Endothelial cell of umbilical vein (primary cell): ENCODE data around the gene SIX5. TPM values are rescaled to one million over a fixed set of nuclear protein-coding genes. Genes with fewer than 3 reads are reported as not detected.

Source experiments
- BruUV-seq: library from RNA; stranded (reverse); fragments of 400-500 nt; replicated peaks from 2 replicates; lab custom pipeline; 2021; lab: Mats Ljungman, UMichigan
- CTCF ChIA-PET: fragments of 300-600, 350-600 bp; sonication (Branson Sonifier 250); formaldehyde crosslinking; loops from one replicate; lab custom pipeline; 2021; ENCODE audit warnings: antibody characterized with exemption, inconsistent platforms; lab: Charles Lee
- POLR2A ChIA-PET: fragments of 300-600, 350-600 bp; sonication (Branson Sonifier 250); formaldehyde crosslinking; loops from one replicate; lab custom pipeline; 2021; ENCODE audit warnings: antibody characterized with exemption, inconsistent platforms; lab: Charles Lee
- DNase-seq: peaks from one replicate; pipeline ENCODE4 v3.0.0-alpha.2; 2011; ENCODE audit warnings: low read depth, low spot score
- FAIRE-seq: peaks from 2 replicates; lab custom pipeline; 2011; peaks lifted over from hg19 to GRCh38; lab: Jason Lieb, UNC
- H2AFZ ChIP-seq: 2 replicates; pipeline ENCODE4 v1.6.0; 2012; ENCODE audit warnings: low read depth, low read length, control low read depth, inconsistent platforms
- H3K27ac ChIP-seq: 2 replicates; pipeline ENCODE4 v1.5.1; 2011; ENCODE audit warnings: low read depth, mild to moderate bottlenecking, control low read depth, low read length, moderate library complexity; ENCODE audit not compliant: insufficient read depth
- H3K27me3 ChIP-seq, 2 experiments: 2 replicates each; pipeline versions ENCODE4 v1.6.0 to v1.6.1; 2011; ENCODE audit warnings: low read length in 2 of 2, mixed read lengths in 1 of 2; ENCODE audit not compliant: control insufficient read depth in 2 of 2, insufficient read depth in 2 of 2
- H3K36me3 ChIP-seq, 2 experiments: 2 replicates in 1 of 2; 3 replicates in 1 of 2; pipeline ENCODE4 v1.5.1; 2011; ENCODE audit warnings: low read length in 2 of 2, mild to moderate bottlenecking in 1 of 2, moderate library complexity in 1 of 2; ENCODE audit not compliant: control insufficient read depth in 2 of 2, insufficient read depth in 2 of 2; ENCODE audit errors: extremely low read depth in 1 of 2
- H3K4me1 ChIP-seq: 3 replicates; pipeline ENCODE4 v1.5.1; 2011; ENCODE audit warnings: mild to moderate bottlenecking, low read length; ENCODE audit not compliant: control insufficient read depth, insufficient read depth; ENCODE audit errors: extremely low read depth
- H3K4me2 ChIP-seq: 2 replicates; pipeline ENCODE4 v1.6.1; 2011; ENCODE audit warnings: low read length, control low read depth, mixed read lengths; ENCODE audit not compliant: insufficient read depth
- H3K4me3 ChIP-seq, 3 experiments: fragments of 200-600 bp in 1 of 3; sonication (generic), shearing (Covaris generic) in 1 of 3; replicated peaks in 1 of 3; 2 replicates each; pipeline ENCODE4 v1.5.1; 2011 to 2016; ENCODE audit warnings: control low read depth in 3 of 3, low read length in 3 of 3, mild to moderate bottlenecking in 2 of 3, inconsistent platforms in 1 of 3, low read depth in 1 of 3, moderate library complexity in 1 of 3; ENCODE audit not compliant: insufficient read depth in 1 of 3
- H3K79me2 ChIP-seq: 2 replicates; pipeline ENCODE4 v1.6.0; 2012; ENCODE audit warnings: low read length, inconsistent platforms; ENCODE audit not compliant: control insufficient read depth, insufficient read depth
- H3K9ac ChIP-seq: replicated peaks from 2 replicates; pipeline ENCODE3; 2011; ENCODE audit warnings: low read length, control low read depth; ENCODE audit not compliant: insufficient read depth; ENCODE audit errors: extremely low read depth
- H3K9me1 ChIP-seq: replicated peaks from 3 replicates; pipeline ENCODE4 v1.6.0; 2011; ENCODE audit warnings: mild to moderate bottlenecking, low read length; ENCODE audit not compliant: control insufficient read depth, insufficient read depth; ENCODE audit errors: extremely low read depth
- H3K9me3 ChIP-seq: replicated peaks from 2 replicates; pipeline ENCODE4 v1.5.1; 2012; ENCODE audit warnings: low read length, inconsistent platforms; ENCODE audit not compliant: control insufficient read depth, insufficient read depth
- H4K20me1 ChIP-seq: replicated peaks from 2 replicates; pipeline ENCODE3; 2011; ENCODE audit warnings: mild to moderate bottlenecking, low read length; ENCODE audit not compliant: control insufficient read depth, insufficient read depth; ENCODE audit errors: extremely low read depth
- EZH2 ChIP-seq: IDR thresholded peaks from 2 replicates; pipeline ENCODE4 v1.6.1; 2012; ENCODE audit warnings: borderline replicate concordance, low read depth, mild to moderate bottlenecking, moderate library complexity, low read length, inconsistent platforms; ENCODE audit not compliant: severe bottlenecking
- FOS ChIP-seq: IDR thresholded peaks from 2 replicates; pipeline ENCODE4 v1.6.1; 2011; ENCODE audit warnings: mild to moderate bottlenecking, low read length, moderate library complexity, borderline replicate concordance; ENCODE audit not compliant: insufficient read depth
- GATA2 ChIP-seq: IDR thresholded peaks from 2 replicates; pipeline ENCODE4 v1.7.0; 2011; ENCODE audit warnings: low read depth, mild to moderate bottlenecking, moderate library complexity, mixed read lengths, low read length; ENCODE audit not compliant: insufficient read length, insufficient read depth
- JUN ChIP-seq: IDR thresholded peaks from 2 replicates; pipeline ENCODE4 v1.6.1; 2011; ENCODE audit warnings: borderline replicate concordance, low read depth; ENCODE audit not compliant: insufficient read length, insufficient read depth
- MAX ChIP-seq: IDR thresholded peaks from 2 replicates; pipeline ENCODE4 v1.6.1; 2011; ENCODE audit not compliant: insufficient read depth, insufficient read length
- MYC ChIP-seq: IDR thresholded peaks from one replicate; pipeline ENCODE4 v1.6.1; 2011; ENCODE audit warnings: mild to moderate bottlenecking, low read depth, low read length
- POLR2A ChIP-seq: IDR thresholded peaks from 2 replicates; pipeline ENCODE4 v1.6.1; 2012; ENCODE audit warnings: low read depth, mild to moderate bottlenecking, control low read depth, low read length
- POLR2AphosphoS5 ChIP-seq: IDR thresholded peaks from 2 replicates; pipeline ENCODE4 v1.6.1; 2012; ENCODE audit warnings: low read depth, mild to moderate bottlenecking, control low read depth, low read length, moderate library complexity; ENCODE audit not compliant: insufficient read depth
- dilution Hi-C: fragments of 300-500 bp; cut with MboI; formaldehyde crosslinking; loops from one replicate; pipeline ENCODE4 v1.15.0; 2019; ENCODE audit warnings: low sequenced_read_pairs; ENCODE audit not compliant: extremely low pct_ligation_motif_present
- intact Hi-C: fragments of 100-400 bp; cut with micrococcal nuclease; formaldehyde crosslinking; loops from one replicate; pipeline ENCODE4 v1.10.0; 2022
- polyA plus RNA-seq, 4 experiments: library from polyadenylated mRNA; depleted of rRNA in 3 of 4; stranded (reverse) in 3 of 4; unstranded in 1 of 4; fragments of >200 nt; gene quantifications; 2 replicates each; pipeline versions ENCODE4 v1.2.1 to v1.2.3, GENCODE V29; 2011 to 2012; ENCODE audit warnings: missing spikeins in 1 of 4
- total RNA-seq: library from RNA; stranded (reverse); gene quantifications from 2 replicates; pipeline ENCODE4 v1.2.3, GENCODE V29; 2021
- TF ChIP-seq, protein P1 (sequence below), 2 donors: IDR thresholded peaks; 1 replicate in 1 of 2; 2 replicates in 1 of 2; pipeline ENCODE4 v1.5.1; 2011; ENCODE audit warnings: low read length in 2 of 2, mild to moderate bottlenecking in 2 of 2, moderate library complexity in 2 of 2, control low read depth in 1 of 2, inconsistent platforms in 1 of 2, low read depth in 1 of 2; ENCODE audit not compliant: insufficient read depth in 1 of 2; ENCODE audit errors: extremely low read depth in 1 of 2

The SIX5 gene
- total and polyA plus RNA-seq, 2 donors (not counting 3 experiments of a cell fraction or from before 2014, with no cell fraction given): 13.1 to 16.7 TPM

GRCh38 chr19:45785097-45785496 lies 16.0 kb upstream of the SIX5 start:
- peaks cover 2% of the 10 kb centered on the region for H3K4me1 ChIP-seq
- no peaks in the 10 kb centered on the region for H3K27me3 ChIP-seq
- dilution Hi-C loops: no loop called here
- no peaks in the 10 kb centered on the region for H4K20me1 ChIP-seq
- no TSS peak for BruUV-seq
- H3K9me1 ChIP-seq: no peaks in the 10 kb centered on the region
- TF ChIP-seq EZH2 (no peak), FOS (no peak), MAX (no peak), POLR2A (no peak), MYC (no peak), JUN (no peak), POLR2AphosphoS5 (no peak), GATA2 (no peak)
- TF ChIP-seq, protein P1, sequence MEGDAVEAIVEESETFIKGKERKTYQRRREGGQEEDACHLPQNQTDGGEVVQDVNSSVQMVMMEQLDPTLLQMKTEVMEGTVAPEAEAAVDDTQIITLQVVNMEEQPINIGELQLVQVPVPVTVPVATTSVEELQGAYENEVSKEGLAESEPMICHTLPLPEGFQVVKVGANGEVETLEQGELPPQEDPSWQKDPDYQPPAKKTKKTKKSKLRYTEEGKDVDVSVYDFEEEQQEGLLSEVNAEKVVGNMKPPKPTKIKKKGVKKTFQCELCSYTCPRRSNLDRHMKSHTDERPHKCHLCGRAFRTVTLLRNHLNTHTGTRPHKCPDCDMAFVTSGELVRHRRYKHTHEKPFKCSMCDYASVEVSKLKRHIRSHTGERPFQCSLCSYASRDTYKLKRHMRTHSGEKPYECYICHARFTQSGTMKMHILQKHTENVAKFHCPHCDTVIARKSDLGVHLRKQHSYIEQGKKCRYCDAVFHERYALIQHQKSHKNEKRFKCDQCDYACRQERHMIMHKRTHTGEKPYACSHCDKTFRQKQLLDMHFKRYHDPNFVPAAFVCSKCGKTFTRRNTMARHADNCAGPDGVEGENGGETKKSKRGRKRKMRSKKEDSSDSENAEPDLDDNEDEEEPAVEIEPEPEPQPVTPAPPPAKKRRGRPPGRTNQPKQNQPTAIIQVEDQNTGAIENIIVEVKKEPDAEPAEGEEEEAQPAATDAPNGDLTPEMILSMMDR (IDR thresholded peaks at IDR 0.05; ENCODE audit: extremely low read depth in 1 of 2, insufficient read depth in 1 of 2, low read depth in 1 of 2, low read length in 2 of 2): no peak
- DNase-seq (no peak), FAIRE-seq (no peak)
- H3K9ac ChIP-seq: no peak overlapping the region
- ChIA-PET POLR2A (no interaction called here), CTCF (interaction anchor here (1.3 kb wide), 1 partner anchor 14 kb away, joined by 3 read pairs; no protein-coding TSS in a partner anchor)
- no peaks in the 10 kb centered on the region for H3K9me3 ChIP-seq
- no peak overlapping the region for H3K27ac ChIP-seq
- H3K79me2 ChIP-seq: no peaks in the 10 kb centered on the region
- no peak overlapping the region for H2AFZ ChIP-seq
- H3K4me3 ChIP-seq: no peak overlapping the region
- intact Hi-C loops: no loop called here
- H3K36me3 ChIP-seq: peaks cover 10 to 31% of the 10 kb centered on the region in 2 experiments
- H3K4me2 ChIP-seq: no peak overlapping the region
